HCEC 1CT (cell line): ENCODE measurements around the gene BBOX1.

Source experiments
- DNase-seq: peaks from one replicate; pipeline ENCODE4 v3.0.0-alpha.2; 2017

The BBOX1 gene

DNA sequence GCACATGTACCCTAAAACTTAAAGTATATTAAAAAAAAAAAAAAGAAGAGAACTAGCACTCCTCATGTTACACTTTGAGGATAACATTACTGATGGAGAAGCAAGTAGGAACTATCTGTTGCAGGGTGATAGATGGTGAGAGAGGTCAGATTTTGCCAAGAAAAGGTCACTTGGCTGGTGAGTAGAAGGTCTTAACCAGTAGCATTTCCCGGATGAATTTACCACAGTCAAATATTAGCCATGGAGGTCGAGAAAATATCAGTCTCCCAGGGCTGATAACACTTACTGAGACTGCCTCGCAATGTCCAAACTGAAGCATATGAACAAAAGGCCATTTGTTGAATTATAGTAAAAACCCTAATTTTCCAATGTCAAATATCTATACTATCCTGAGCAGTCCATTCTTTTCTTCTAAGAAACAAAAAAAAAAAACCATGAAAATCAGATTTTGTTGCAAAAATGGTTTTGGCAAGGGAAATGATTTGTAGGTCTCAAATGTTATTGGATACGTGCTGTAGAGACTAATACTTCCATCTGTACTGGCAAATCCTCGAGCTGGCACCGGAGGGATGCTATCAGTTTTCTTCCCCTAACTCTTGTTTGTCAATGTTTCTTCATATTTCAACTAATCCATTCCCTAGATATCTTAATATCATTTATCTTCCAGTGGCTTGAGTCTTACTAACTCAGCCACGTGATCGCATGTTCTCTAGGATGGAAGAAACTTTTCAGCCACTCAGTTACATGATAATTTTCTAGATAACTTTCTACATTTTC, 14.5 kb upstream of the BBOX1 start:
- DNase-seq: no peak

DNA sequence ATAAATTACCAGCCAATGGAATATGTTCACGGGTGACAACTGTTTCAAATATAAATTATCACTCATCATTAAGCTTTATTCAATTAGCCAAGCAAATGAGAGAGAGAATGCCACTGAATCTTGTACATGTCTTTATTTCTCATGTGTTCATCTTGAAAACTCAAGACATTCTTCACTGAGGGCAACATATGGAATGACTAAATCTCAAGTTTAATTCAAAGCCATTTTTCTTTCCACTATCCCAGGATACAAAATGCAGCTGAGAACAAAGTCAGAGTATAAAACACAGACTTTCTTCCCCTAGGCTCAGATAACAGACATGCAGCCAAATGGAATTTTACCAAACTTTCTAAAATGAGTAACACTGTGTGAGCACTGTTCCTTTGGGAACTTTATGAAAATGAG, 12.1 kb upstream of the BBOX1 start:
- no peak for DNase-seq

DNA sequence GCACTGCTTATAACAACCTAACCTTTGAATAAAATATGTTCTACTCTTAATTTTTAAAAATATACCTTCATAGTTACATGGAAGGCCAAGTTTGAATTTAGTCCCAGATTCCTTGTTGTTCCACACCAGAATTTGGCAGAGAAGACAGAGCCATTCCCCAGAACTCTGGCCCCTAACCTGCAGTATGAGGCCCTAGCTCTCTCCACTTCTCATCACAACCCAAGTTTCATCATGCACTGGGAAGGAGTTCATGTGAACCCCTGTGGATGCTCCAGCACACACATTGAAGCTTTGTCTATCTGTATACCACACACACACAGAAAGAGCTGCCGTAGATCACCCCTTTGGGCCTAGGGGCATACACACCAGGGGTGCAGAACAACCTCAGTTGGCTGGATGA, 10.6 kb upstream of the BBOX1 start:
- no peak for DNase-seq

DNA sequence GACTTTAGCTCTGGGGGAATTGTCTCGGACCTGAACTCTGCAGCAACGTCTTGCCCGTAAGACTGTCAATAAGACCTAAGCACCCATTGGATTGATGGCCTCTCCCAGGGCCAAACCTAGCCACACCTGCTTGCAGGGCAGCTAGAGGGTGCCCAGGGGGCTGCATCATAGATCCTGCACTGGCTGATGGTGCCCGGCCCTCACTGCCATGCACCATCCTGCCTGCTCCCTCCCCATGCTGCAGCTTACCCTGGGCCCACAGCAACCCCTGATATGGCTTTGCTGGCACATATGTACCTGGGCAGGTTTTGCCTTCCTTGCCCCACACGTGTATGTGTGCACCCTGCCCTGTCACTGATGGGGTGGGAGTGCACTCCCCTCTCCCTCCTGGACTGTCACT, 8.9 kb upstream of the BBOX1 start:
- no peak for DNase-seq

DNA sequence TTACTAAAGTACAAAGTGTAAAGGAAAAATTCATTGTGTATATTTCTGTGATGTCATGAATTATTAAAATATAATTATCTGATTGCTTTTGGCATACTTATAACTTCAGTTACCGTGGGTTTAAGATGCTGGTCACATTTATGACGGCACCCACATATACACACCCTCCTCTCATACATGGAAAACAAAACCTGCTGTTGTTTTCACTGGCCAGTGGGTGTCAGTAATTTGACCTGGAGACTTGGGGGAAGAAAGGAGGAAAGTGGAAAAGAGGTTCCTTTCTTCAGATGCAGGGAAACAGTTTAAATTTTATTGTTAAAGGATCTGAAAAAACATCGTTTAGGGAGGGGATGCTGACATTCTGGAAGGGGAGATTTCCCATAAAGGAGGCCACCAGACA, 742 bp upstream of the BBOX1 start:
- DNase-seq: no peak

DNA sequence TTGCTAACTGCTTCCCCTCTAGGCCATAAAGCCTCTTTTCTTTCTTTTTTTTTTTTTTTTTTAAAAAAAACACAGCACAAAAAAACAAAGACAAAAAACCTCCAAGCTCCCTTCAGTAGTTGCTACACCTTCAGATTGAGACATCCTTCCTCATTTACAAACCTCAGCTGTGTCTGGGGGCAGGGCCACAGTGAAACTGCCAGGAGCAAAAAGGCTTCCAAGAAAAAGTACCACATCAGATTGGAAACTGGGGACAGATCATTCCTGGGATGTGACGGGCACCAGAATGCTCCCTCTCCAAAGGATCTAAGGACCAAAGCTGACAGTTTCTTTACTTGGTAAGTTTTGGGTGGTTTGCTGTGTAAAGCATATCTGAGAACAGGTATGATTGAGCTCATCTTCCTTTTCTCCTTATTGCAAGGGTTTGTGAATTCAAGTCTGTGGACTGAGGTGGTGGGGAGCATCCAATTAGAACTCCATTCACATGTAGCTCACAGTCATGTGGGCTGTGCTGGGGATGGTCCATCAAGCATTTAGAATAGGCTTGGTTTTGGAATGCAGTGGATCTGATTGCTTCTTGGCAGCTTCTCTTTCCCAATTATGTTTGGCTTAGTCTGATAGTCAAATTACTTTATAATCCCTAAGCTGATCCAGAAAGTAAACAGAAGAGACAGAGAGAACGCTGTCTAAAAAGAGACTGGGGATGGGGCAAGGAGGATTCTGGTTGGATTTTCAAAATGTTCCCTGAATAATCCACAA, 705 bp downstream of the BBOX1 start:
- DNase-seq: no peak

DNA sequence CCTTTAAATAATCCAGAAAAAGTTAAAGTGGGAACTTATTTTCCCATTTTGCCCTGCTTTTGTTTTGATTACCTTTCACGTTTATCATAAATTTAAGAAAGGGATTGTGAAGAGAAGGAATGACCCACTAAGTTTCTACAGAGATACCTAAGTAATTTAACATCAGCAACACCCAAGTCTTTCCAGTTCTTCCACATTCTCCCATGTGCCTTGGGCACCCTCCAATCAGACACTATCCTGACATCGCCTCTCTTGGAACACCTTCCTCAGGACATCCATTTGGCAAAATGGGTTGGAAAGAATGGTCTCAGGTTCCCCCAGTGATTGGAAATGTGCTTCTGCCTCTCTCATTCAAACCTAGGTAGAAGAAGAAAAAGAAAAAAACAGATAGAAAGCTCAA, 6.3 kb downstream of the BBOX1 start:
- no peak for DNase-seq

DNA sequence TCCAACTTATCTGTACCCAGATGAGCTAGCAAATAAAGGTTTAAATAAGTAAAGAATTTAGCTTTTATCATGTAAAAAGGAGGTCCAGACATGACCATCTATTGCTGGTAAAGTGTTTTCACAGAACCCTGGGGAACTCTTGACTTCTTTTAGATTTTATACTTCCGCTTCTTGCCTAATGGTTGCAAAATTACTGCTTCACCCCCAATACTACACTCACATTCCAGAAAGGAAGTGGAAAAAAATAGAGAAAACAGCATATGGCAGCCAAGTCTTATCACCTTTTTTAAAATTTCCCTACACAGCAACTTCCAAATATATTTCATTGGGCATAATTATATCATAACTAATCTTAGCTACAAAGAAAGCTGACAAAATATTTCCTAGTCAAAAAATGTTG, 12.1 kb downstream of the BBOX1 start:
- no peak for DNase-seq

DNA sequence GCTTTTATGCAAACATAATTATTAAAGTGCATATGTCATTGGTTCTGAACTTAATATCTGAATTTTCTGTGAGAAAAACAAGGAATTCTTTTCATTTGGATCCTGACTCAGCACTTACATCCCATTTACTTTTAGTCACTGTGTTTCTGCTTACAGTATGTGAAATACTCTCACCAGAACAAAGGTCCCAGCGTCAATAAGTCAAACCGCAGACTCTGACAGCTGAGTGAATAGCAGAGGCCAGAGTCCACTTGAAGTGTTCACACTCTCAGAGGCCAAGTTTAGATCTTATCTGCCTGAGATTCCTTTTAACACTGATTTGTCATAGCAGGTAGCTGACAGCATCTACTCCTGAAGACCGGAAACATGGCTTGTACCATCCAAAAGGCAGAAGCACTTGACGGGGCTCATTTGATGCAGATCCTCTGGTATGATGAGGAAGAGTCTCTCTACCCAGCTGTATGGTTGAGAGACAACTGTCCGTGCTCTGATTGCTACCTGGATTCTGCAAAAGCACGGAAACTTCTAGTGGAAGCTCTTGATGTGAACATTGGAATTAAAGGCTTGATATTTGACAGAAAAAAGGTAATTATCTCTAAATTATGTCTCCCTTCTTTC, 14.6 kb downstream of the BBOX1 start:
- DNase-seq: no peak

DNA sequence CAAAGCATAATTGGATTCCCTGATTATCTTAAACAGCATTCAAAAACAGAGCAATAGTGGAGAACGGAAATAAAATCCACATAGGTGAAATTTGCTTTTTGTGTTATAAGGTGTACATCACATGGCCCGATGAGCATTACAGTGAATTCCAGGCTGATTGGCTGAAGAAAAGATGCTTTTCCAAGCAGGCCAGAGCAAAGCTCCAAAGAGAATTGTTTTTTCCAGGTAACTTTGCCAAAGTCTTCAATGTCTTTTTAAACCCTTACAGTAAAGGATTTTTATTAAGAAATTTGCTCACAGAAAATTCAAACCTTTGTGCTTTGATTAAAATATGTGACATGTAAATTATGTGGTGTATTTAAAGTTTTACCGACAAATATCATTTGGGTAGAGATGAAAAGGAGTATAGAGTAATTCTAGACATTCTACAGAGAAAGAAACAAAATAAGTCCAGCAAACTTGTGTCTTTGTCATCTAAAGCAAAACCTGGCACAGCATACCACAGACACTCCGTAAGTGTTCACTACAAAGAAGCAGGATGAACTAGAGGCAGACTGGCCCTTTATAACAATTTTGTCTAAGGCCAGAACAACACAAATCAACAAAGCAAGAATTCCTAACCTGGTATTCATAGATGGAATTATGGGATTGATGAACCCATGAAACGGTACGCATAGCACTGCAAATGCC, 16.6 kb downstream of the BBOX1 start:
- no peak for DNase-seq

DNA sequence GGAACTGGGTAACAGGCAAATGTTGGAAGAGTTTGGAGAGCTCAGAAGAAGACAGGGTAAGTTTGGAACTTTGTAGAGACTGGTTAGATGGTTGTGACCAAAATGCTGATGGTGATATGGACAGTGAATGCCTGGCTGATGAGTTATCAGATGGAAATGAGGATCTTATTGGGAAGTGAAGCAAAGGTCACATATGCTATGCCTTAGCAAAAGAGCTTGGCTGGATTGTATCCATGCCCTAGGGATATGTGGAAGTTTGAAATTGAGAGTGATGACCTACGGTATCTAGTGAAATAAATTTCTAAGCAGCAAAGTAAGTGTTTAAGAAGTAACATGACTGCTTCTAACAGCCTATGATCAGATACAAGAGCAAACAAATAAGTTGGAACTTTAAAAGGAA, 17.8 kb downstream of the BBOX1 start:
- DNase-seq: peak; percentile 65

DNA sequence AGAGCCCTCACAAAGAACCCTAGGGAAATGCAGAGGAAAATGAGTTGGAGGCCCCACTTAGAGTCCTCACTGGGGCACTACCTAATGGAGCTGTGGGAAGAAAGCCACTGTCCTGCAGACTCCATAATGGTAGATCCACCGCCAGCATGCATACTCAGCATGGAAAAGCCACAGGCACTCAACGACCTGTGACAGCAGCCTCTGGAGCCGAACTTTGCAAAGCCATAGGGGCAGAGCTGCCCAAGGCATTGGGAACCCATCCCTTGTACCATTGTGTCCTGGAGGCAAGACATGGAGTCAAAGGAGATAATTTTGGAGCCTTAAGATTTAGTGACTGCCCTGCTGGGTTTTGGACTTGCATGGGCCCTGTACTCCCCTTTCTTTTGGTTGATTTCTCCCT, 18.8 kb downstream of the BBOX1 start:
- no peak for DNase-seq

DNA sequence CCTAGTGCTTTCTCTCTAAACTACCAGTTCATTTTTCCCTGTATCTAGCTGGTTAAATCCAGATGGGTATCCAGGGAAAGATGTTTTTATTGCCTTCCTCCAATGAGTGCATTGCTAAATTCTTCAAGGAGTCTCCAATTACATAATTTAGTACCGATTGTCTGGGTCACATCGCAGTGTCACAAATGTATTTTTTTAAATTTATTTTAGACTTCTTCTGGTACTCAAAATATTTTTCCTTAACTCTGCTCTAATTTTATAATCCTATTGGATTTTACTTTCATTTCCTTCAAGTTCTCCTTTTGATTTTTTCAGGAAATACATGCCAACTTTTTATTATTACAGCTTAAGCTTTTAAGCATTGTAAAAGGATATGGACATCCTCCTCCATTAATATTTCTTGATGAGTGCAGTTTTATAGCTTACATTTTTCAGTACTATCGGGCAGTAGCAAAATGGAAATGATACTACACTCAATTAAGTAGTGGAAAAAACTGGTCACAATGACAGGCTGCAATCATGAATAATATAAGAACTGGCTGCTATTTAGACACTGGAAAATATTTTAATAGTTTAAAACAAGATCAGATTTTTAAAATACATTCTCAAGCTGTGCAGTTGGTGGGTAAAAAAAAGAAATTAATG, 20.3 kb downstream of the BBOX1 start:
- DNase-seq: no peak

DNA sequence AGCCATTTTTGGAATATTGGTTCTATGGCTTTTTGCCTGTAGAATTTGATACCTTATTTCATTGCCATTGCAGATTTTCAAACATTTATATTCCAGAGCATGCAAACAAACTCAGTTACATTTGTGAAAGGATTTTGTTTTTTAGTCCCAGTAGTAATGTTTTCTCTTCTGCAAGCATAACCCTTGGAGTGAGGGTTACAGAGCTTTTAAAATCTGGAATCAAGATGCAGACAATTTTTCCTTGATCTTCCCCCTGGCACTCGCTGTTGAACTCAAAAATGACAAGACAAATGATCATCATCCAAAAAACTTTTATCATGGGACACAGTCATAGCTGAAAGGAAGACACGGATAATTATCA, 20.8 kb downstream of the BBOX1 start:
- DNase-seq: no peak

DNA sequence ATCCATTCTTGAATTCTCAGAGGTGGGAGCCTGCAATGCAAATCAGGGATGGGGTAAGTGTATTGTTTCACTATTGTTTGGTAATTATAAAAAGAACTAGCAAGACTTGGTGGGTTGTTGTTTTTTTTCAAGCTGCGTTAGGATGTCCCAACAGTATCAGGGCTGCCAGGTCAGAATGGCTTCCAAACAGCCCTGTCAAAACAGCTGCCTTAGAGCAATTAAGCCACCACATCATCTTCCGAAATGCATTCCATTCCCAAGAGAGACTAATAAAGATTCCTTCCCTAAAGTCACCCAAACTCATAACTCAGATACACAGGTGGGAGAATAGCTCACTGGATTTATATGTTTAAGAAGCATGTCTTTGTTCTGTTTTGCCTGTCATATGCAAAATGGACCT, 23.5 kb downstream of the BBOX1 start:
- no peak for DNase-seq

DNA sequence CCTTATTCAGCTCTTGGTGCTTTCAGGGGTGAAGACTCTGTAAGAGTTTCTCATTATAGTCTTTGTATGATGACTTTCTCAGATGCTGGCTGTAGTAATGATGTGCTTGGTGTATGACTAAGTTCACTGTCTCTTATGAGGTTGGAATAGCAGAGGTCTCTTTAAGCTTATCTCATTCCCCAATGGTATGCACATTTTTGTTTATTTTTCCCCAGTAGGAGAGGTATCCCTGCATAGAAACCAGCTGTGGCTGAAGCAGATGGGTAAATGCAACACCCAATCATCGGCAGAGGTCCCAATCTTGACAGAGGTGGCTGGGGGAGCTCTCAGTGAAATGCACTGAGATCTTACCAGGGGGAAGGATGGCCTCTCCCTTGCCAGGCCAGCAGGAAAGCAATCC, 34.6 kb downstream of the BBOX1 start:
- DNase-seq: peak; percentile 16

DNA sequence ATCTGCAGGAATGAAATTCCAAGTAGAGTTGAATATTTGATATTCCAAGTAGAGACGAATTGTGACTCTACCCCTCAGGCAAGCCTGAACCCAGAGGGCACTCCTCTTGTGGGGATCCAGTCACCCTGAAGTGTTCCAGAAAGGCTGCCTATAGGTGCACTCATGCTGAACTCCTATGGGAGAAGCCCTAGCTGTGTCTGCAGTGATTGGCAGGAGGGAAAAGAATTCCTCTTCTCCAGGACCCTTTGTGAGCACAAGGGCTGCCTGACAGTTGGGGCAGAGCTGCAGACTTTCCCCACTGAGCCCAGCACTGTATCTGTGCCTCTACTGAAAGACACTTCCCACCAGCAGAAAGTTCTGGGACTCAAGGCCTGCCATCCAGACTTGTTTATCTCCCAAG, 35.0 kb downstream of the BBOX1 start:
- no peak for DNase-seq

DNA sequence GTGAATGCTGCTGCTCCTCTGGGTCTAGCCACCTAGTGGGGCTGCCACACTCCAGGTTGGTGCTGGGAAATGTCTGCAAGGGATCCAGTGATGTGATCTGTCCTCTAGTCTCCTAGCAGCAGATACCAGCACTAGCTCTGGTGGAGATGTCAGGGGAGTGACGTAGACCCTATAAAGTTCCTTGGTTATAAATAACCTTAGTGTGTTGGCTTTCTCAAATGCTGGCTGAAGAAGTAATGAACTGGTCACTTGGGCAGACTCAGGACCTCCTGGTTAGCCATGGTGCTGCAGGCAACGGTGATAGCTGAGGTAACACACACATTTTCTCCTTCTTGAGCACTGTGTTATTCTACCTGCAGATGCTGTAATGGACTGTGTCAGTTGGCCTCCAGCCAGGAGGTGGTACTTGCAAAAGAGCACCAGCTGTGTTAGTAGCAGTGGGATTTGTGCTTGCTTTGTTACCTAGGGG, 35.5 kb downstream of the BBOX1 start:
- no peak for DNase-seq

DNA sequence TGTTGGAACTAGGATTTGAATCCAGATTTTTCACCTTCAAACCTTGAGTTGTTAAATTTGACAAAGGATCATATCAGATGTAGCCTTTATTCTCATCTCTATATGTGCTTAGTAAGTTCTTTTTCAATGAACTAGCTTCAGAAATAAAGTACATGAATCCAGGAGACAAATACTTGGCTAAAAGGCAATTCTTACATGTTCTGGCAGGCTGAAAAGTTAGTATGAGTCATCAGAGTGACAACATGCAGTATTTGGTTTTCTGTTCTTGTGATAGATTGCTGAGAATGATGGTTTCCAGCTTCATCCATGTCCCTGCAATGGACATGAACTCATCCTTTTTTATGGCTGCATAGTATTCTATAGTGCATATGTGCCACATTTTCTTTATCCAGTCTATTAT, 40.4 kb downstream of the BBOX1 start:
- peak; percentile 36 for DNase-seq

DNA sequence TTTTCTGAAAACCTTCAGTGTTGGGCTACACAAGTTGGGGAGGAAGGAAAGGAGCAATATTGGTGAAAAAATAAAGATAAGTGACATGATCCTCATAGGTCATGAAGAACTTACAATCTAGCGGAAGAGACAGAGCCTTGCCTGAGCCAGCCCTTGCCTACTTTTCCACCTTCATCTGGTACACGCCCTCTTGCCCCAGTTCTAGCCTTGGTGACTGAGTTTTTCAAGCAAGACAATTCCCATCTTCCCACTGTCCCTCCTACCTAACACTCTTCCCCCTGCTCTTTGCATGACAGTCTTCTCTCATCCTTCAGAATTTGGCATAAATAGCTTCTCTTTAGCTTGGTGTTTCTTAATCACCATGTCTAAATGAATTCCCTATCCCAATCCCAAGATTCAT, 42.6 kb downstream of the BBOX1 start:
- no peak for DNase-seq

DNA sequence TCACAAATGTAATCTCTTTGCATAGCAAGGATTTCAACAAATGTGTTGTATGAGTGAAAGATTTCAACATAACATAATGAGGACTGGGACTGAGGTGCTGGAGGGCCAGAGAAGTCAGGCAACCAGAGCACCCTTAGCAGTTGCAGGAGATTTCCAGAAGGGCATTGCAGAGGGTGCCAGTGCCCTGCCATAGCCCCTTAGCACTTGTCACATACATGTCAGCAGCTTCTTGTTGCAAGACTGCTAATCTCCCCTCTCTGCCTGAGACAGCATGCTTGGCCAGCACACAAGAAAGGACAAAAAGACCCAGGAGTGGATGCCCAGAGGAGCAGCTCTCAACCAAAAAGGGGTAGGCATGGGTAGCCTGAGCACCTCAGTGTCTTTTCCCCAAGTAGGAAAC, 43.2 kb downstream of the BBOX1 start:
- no peak for DNase-seq

DNA sequence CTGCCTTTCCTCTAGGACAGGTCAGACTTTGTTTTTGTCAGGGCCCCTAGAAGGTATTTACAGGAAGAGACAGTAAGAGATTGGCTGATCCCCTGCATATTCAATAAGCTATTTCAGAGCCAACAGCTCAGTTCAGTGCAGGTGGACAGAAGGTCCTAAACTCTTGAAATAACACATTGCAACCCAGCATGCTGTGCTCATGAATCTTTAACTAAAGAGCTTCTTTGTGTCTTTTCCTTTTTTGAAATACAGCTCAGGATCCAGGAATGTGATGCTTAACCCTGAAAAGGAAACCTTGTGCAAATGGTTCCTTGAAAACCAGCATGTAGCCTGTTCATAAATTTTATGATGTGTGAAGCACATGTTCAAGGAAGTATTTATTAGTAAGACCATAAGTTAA, 43.9 kb downstream of the BBOX1 start:
- DNase-seq: no peak

DNA sequence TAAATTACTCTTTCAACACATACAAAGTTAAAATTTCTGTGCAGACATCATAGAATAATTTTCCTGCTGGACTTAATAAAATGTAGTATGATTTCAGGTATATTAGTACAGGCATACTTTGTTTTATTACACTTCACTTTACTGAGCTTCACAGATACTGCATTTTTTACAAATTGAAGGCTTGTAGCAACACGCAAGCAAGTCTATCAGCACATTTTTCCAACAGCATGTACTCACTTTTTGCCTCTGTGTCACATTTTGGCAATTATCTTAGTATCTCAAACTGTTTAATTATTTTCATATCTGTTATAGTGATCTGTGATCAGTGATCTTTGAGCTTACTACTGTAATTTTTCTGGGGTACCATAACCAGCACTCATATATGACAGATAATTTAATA, 44.5 kb downstream of the BBOX1 start:
- DNase-seq: no peak
